HG02623 (cell line): ENCODE results near the gene LIF.
"Not testable (repeated sequence)": the region's sequence is repeated elsewhere in the genome, so short reads cannot be mapped to it uniquely, and the experiment has no call there.

ENCODE experiments used
- ATAC-seq: cut with Tn5 transposase; IDR thresholded peaks from one replicate; pipeline ENCODE4 v1.9.1; 2021; ENCODE audit warnings: moderate library complexity; ENCODE audit not compliant: unreplicated experiment

LIF gene

DNA sequence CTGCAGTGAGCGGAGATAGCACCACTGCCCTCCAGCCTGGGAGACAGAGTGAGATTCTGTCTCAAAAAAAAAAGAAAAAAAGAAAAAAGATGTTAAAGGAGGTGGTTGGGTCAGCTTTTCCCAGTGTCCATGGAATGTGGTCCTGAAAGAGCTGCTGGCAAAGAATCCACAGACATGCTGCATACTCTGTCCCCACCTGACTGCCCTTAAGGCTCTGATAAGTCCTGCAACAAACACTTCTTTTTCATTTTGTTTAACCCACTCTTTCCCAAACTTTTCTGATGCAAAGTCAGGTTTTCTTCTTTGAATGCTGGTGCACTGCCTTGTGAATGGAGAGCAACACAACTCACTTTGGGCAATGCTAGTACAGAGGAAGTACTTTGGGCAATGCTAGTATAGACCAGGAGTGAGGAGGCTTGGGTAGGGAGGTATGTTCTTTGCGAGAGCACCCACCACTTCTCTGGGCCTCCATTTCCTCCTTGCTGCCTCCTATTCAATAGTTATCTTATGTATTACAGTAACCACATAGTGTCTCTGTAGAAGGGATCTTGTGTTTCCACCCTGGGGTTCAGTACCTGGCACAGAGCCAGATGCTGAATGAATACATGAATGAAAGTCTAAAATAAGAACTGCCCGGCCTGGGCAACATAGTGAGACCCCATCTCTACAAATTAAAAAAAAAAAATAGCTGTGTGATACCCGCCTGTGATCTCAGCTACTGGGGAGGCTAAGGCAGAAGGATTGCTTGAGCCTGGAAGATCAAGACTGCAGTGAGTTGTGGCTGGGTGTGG, 18.9 kb downstream of the LIF start:
- no peak for ATAC-seq

DNA sequence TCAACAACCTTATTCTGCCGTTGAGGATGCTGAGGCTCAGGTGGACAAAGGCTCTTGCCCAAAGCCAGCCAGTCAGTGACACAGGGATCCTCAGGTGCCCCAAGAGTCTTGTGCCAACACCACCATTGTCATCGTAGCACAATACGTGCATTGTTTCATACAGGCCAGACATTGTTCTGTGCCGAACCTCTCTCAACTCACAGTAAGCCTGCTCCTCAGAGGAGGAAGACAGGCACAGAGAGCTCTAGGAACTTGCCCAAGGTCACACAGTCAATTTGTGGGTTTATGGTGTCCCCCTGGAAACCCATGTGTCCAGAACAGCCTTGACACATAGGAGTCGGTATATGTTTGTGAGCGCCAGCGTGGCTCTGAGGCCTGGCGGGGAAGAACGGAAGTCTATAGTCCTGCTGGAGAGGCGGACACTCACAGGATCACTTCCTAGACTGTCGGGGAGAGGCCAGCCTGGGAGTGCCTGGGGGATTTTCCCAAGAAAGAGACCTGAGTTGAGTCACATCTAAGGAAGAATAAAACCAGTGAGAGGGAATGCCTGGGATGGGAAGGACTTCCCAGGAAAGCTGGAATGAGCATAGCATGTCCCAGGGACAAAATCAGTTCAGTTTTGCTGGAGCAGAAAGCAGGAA, 20.2 kb downstream of the LIF start:
- ATAC-seq = no peak

DNA sequence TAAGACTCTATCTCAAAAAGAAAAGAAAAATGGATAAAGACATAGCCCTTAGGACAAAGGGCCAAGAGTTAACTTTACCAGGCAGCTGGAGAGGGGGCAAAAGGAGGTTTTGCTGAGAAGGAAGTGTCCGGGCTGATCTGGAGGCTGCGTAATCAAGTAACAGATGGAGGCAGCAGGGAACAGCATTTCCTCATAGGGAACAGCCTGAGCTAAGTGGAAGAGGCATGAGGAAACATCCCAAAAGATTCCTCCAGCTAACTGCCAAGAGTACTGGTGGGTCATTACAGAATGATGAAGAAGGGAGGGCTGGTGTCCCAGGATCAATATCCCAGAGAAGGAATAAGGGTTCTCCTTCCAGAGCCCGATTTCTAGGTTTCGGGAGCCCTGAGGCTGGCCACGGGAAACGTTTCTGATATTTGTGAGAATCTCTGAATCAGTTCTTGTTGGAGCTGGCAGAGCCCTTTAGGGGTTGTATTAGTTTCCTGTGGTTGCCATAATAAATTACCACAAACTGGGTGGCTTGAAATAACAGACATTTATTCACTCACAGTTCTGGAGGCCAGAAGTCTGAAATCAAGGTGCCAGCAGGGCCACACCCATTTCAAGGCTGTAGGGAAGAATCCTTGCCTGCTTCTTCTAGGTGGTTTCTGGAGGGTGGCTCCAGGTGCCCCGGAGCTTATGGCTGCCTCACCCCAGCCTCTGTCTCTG, 21.2 kb downstream of the LIF start:
- ATAC-seq = no peak

DNA sequence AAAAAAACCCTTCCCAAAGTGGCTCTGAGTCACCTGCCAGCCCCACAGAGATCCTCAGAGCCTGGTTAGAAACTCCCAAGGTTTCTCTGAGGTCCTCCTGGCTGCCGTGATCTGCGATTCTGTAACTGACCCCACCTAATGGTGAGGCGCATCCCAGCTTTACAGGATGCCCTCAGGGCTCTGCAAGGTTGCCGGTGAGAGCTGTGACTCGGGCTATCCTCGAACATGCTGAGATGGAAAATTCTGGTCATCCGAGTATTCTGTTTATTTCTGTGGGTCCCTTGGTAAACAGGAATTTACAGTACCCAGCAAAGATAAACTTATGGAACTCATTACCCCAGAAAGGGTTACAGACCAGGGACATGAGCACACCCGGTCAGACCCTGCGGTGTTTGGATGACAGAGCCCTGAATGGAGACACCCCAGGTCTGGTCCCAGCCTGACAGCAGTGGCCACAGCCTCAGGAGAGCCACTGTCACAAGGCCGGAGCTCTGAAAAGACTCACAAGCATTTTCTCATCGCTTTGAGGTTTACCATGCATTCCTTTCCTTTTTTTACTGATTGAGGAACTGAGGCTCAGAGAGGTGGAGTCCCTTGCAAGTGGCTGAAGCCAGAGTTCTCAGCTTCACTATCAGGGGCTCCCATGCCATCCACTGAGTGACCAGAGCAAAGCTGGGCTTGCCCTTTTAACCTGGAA, 22.2 kb downstream of the LIF start:
- ATAC-seq = no peak

DNA sequence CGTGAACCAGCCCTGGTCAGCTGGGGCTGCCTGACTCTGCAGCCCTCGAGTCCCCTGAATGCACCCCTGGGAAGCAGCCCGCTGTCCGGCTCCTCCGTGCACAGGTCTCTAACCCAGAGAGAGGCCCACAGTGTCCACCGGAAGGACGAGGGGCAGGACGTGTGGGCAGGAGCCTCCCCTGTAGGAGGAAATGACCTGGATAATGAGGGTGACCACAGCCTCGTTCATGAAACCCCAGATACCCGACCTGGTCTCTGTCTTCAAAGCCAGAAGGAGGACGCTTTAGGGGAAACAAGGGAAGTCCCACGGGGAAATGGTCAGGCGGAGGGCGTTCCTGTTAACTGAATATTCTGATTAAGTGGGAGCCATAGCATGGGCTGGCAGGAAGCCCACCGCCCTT, 23.3 kb downstream of the LIF start:
- ATAC-seq = no peak

DNA sequence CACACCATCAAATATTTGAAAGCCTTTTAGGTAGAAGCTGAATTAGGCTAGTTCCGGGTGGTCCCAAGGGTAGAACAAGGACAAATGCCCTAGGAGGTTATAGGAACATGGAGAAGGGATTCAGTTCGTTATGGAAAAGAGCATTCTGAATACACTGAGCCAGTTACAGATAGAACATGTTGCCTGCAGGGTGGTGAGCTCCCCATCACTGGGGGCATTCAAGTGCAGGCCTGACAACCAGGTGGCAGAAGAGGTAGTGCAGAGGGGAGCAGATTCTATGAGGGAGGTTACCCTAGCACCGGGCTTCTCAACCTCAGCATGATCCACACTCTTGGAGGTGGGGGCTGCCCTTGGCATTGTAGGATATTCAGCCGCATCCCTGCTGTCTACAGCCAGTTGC, 24.2 kb downstream of the LIF start:
- no peak for ATAC-seq

DNA sequence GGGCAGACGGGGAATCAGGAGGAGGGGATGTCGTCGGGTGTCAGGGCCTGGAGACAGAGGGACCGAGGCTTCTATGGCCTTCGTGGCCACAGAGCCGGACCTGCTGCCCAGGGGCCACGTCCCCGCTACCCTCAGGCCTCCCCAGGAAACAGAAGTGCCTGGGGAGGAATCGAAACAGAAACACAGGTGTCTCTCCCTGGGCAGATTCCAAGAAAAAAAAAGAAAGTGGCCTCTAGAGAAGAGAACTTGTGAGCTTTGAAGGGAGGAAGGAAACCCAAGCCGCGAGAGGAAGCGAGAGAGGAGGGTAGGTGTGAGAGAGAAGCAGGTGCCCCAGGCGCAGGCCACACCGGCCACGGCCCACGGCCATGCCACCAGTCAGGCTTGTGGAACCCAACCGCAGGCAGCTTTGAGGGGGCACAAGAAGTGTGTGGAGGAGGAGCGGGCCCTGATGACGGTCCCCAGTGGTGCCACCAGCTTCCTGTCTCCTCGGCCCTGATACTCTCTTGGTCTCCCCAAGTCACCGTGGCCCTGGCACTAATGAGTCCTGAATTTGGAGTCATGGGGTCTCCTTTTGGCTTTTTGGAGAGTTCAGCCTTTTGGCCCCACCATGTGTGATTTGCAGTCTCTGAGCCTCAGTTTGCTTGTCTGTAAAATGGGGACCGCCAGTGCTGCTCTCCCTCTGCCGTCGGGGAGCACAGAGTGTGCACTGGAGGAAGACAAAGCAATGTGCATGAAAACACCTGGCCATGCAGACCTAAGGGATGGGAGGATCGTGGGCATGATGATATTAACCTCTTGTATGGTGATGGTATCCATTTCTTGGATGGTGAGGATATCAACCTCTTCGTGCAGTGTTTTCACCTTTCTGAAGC, 25.2 kb downstream of the LIF start:
- no peak for ATAC-seq

DNA sequence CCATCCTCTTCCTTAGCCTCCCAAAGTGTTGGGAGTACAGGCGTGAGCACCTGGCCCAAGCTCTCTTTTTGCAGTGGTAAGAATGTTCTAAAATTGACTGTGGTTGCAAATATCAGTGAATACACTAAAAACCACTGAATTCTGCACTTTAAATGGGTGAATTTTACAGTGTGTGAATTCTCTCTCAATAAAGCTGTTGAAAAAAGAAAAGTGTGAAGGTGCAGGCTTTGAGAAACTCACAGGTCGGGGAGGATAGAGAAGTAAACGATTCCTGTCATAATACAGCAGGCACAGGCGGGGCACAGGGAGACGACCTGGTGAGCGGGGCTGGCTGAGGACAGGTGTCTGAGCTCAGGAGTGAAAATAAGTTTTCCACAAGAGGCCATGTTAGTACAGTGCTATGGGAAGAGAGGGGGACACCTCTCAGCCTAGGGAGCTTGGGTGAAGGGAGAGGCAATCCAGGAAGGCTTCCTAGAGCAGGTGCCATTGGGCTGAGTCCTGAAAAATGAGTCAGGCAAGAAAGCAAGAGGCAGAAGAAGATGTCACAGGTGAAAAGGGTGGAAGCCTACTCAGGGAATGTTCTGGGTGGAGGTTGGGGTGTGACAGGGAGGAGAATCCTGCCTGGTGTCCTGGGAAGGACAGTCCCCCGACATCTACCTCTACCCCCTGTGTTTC, 26.1 kb downstream of the LIF start:
- ATAC-seq = no peak

DNA sequence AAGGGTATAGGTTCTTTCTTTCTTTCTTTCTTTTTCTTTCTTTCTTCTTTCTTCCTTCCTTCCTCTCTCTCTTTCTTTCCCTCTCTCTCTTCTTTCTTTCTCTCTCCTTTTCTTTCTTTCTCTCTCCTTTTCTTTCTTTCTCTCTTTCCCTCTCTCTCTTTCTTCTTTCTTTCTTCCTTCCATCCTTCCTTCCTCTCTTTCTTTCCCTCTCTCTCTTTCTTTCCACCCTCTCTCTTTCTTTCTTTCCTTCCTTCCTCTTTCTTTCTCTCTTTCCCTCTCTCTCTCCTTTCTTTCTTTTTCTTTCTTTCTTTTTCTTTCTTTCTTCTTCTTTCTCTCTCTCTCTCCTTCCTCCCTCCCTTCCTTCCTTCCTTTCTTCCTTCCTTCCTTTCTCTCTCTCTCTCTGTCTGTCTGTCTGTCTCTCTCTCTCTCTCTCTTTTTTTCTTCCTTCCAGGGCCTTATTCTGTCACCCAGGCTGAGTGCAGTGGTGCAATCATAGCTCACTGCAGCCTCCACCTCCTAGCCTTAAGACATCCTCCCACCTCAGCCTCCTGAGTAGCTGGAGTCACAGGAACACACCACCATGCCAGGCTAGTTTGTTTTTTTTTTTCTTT, 26.8 kb downstream of the LIF start:
- ATAC-seq = no peak

DNA sequence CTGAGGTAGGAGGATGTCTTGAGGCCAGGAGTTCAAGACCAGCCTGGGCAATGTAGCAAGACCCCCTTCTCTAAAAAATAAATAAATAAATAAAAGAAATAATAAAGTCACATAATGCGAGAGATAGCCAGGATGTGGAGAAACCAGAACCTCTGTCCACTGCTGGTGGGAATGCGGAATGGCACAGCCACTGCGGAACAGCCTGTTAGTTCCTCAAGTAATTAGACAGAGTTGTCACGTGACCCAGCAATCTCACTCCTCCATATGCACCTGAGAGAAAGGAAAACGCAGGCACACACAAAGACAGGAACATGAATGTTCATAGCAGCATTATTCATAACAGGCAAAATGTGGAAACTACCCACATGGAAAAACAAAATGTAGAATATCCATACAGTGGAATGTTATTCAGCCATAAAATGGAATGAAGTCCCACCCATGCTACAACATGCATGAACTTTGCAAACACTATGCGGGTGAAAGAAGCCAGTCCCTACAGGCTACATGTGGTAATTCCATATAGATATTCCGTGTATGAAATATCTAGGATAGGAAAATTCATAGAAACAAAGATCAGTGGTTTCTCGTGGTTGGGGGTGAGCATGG, 27.4 kb downstream of the LIF start:
- ATAC-seq = no peak

DNA sequence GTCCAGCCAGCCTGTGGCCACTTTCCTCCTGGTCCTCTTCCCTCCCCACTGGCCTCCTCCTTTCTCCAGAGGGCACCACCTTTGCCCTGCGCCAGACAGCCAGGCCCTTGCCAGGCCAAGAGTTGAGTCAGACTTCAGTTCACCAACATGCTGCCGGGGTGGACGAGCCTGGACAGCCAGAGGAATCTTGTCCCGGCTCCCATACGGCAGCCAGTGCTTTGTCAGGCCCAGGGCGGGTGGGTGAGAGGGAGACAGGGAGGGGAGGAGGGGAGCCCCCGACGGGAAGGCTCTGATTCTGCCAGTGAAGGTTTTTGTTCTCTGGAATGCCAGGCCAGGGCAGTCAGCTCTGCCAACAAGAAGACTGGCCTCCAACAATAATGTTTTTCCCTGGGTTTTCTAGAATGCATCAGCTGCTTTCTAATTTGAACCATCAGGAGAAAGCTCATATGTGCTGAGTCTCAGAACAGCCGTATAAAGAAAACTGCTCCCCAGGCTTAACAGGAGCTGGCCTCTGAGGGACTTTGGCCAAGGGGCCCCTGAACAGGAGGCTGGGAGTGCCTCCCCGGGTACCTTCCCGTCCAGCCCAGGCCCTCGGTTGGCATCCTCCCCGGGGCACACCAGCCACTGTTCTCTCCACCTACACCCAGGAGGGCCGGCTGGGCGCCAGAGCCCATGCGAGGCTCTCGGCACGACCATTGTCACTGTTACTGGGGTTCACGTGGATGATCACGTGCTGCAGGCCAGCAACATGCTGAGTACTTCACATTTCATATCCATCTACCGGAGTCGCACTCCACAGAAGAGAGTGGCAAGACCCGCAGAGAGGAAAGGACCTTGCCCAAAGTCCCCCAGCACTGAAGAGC, 28.6 kb downstream of the LIF start:
- ATAC-seq = no peak

DNA sequence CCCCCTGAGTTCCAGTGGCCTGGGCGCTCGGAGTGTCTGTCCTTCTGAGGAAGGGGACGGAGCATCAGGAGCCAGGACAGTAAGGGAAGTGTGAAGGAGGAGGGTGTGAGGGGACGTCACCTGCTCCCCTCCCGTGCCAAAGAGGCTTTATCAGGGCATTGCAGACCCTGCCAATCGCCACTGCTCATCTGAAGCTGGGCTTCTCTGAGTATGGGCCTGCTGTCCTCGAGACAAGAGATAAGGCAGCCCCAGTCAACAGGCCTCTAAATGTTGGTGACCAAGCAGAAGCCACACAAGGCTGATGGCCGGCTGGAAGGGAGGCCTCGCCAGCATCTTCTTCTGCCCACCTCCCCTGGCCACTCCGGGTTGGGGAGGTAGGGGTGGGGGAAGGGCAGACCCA, 29.8 kb downstream of the LIF start:
- no peak for ATAC-seq

DNA sequence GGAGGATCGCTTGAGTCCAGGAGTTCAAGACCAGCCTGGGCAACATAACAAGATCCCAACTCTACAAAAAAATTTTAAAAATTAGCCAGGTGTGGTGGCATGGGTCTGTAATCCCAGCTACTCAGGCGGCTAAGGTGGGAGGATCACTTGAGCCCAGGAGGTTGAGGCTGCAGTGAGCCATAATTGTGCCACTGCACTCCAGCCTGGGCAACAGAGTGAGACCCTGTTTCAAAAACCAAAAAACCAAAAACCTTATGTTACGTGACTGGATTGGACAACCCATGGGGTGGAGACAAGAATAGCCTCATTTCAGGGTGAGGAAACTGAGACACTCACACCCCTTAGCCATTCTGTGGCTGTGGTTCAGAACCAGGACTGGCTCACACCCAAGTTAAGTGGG, 30.3 kb downstream of the LIF start:
- not testable (repeated sequence) for ATAC-seq

DNA sequence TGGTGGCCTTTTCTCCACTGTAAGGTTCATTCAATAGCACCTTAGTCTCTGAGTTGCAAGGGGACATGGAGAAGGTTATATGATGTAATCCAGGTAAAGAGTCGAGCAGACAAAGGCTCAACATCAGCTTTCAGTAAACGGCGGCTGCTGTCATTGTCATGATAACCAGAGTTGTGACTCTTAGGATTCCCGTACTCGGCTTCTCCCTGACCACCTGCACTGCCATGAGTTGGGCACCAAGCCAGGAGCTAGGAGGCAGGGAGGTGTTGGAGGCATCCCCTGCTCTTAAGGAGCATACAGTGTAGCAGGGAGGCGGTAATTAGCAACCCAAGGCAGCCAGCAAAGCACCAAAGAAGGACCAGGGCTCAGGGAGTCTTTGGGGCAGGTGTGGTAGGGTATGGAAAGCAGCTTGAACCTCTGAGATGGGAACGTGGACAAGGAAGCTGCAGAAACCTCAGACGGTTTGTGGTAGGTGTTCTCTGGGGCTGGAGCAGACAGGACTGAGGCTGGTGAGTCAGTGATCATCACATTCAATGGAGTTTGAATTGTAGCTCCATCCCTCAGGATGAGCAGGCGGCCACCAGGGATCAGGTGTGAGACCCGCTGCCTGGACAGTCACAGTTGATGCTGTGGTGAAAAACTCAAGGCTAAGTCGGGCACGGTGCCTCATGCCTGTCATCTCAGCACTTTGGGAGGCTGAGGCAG, 31.7 kb downstream of the LIF start:
- no peak for ATAC-seq

DNA sequence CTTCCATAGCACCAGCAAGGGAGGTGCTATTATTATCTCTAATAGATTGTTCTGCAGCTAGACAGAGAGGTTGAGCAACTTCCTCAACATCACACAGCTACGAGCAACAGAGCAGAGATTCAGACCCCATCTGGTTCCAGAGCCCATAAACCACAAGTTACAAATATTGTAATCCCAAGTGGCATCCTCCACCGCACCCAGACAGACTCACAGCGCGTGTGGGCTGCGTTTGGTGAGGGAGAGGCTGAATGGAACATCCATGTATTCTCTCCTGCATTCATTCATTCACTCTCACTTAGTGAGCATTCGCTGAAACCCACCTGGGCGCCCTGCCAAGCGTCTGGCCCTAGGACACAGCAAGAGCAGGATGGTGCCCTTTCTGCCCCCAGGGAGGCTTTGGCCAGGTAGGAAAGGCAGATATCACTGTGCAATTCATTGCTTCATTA, 33.5 kb downstream of the LIF start:
- ATAC-seq = no peak

DNA sequence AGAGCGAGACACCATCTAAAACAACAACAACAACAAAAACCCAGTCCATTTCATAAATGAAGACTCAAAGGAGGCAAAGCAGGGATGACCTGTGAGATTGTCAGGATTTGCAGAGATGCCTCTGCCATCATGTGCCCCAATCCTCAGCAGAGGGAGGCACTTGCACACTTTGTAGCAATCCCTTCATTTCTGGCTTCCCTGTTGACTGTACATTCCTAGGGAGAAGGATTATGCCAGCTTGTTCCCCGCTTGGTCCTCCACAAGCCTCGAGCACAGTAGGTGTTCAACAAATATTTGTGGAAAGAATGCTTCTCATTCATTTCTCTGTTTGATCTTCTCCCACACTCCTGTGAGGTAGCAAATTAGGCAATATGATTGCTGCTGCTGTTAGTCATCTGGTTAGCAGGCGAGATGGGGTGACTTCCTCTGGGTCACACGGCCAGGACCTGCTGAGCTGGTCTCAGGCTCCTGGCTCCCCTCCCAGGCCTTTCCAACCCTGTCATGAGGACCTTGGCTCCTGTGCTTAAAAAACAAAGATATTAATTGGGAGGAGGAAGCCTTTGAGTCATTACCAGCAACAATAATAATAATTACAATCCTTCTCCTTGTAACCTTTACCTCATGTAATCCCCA, 34.1 kb downstream of the LIF start:
- no peak for ATAC-seq
